CD4-positive, alpha-beta T cell treated with Interleukin-15 for 1 hour (primary cell): ENCODE data around the gene RAD51AP1.

Experiments used
- DNase-seq: peaks from one replicate; pipeline ENCODE4 v3.0.0-alpha.2; 2020

Gene RAD51AP1

GRCh38 chr12:4552191-4552590, 13.5 kb downstream of the RAD51AP1 start:
- DNase-seq, result no peak

DNA sequence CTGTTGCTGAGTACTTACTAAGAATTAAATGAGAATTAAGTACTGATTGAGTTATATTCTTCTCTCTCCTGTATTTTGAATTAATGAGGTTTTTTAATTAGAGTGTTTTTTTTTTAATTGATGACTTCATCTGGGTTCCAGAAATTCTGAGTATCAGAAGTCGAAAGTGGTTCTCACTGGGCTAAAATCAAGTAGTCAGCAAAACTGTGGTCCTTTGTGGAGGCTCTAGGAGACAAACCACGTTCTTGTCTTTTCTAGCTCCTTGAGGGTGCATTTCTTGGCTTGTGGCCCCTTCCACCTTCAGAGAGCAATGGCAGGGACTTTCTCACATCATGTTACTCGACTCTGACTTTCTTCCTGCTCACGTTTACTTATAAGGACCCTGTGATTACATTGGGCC, 15.3 kb downstream of the RAD51AP1 start:
- no peak for DNase-seq

- DNase-seq, result no peak
Measured at GRCh38 chr12:4555804-4556203, 17.1 kb downstream of the RAD51AP1 start.

DNA sequence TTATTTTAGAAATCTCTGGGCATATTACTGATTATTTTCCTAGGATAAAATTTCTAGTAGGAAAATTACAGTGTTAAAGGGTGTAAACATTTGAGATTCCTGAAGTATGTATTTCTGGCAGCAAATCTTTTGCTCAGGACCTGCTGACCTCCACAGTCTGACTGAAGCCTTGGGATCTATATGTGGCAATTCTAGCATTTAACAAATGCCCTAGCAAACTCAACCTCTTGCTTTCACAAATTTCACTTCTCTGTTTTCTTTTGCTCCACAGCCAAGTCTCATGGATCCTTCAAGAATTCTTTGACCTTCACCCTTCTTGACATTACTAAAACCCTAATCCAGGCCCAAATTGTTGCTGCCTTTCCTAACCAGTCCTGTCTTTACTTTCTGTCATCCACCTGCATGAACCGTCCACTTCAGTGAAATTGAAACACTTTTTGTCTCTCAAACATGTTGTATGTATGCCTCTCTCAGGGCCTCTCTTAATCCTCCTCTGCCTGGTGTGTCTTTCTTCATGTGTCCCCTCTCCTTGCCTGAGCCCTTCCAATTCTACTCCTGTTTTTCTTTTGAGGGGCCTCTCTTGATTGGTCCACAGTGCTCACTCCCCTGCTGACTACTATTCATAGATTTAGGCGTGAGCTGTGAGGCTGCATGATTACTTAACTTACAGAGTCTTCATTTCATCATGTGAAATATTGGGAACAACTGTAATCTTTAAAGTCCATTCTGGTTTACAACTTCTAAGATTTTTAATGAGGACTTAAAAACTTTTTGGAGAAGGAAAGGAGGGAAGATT, 18.2 kb downstream of the RAD51AP1 start:
- DNase-seq, result no peak

DNA sequence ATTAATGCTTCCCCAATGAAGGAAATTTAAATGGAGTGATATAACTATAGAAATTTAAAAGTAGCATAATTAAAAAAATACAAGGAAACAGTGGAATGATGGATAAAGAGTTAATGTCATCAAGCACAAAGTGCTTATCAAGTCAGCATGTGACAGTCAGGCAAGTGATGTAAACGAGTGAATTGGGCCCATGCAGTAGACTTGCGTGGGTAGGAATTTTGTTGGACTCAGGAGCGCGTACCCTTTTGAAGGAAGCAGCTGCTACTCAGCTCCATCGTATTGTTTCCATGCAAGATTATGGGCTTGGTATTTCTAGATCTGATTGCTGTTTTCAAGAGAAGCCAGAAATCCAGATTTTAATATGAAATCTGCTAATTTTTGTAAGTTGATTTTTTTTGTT, 18.9 kb downstream of the RAD51AP1 start:
- no peak for DNase-seq

DNA sequence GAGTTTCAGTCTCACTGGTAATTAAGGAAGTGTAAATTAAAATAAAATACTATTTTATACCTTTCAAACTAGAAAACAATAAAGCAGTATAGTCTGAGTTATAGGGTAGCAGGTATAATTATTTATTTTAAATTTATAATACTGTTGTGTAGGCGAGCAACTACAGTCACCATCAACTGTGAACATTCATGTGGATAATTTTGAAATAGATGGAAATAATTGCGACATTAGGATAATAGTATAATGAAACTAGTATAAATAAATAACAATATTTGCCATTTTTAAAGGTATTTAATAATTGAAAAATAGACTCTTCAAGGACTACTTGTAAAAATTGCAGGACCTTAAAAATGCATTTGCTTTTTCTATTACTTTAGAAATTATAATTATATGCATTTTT, 19.5 kb downstream of the RAD51AP1 start:
- no peak for DNase-seq

GRCh38 chr12:4562034-4562657, 23.5 kb downstream of the RAD51AP1 start, which contains the start of gene DYRK4:
TSS of gene DYRK4 (plus strand) at chr12:4562208. CDS start at chr12:4562246, 38 bp downstream.
- DNase-seq, result peak; percentile 28

GRCh38 chr12:4563336-4563735, 24.6 kb downstream of the RAD51AP1 start:
- DNase-seq, result no peak

- no peak for DNase-seq
Measured at GRCh38 chr12:4564818-4565217, 26.1 kb downstream of the RAD51AP1 start.

DNA sequence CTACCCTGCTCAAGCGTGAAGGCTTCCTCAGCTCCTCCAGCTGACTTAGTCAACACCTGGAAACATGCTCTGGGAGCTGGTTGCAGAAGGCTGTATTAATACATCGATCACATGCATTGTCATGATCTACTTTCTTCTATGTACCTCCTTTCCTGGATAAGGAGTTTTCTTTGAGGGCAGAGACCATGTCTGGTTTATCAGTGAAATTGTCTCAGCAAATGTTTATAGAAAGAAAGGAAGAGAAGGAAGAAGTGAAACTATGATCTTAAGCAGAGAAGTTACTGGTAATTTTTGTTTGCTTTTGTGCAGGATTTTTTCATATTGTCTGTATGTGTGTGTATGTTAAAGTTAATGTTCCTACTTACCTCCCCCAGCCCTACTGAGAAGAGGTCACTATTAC, 27.8 kb downstream of the RAD51AP1 start:
- DNase-seq, result no peak

GRCh38 chr12:4567073-4567881, 28.6 kb downstream of the RAD51AP1 start:
- DNase-seq, result no peak

DNA sequence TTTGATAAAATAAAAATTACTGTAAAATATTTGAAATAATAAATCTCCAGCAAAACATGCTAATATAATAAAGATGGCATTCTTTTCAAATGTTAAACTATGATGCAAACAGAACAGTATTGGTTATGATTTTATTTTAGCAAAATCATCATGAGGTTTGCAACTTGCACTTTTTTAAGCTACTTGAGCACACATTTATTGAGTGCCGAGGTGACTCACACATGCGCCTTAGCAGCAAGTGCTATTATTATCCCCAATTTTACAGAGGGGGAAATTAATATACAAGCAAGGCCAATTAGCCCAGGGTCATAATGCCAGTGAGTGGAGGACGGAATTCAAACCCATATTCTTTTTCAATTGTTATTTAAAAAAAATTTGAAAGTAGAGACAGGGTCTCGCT, 30.6 kb downstream of the RAD51AP1 start:
- no peak for DNase-seq

DNA sequence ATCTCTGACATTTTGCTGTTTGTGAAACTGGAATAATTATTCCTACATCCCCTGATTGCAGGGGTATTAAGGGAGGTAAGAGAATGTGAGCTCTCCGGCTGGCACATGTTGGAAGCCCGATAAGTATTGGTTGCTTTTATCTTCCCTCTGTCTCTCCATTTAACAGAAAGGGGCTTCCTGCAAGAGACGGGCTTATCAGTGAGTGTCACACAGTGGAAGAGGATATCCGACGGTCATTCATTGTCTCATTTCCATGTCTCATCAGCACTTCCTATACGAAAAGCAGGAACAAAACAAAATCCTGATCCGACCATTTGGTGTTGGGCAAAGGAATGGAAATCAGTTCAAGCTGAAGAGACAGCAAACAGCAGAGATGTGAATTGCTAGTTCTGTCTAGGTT, 34.0 kb downstream of the RAD51AP1 start:
- no peak for DNase-seq

- DNase-seq, result no peak
Measured at GRCh38 chr12:4579305-4580102, 40.8 kb downstream of the RAD51AP1 start.

DNA sequence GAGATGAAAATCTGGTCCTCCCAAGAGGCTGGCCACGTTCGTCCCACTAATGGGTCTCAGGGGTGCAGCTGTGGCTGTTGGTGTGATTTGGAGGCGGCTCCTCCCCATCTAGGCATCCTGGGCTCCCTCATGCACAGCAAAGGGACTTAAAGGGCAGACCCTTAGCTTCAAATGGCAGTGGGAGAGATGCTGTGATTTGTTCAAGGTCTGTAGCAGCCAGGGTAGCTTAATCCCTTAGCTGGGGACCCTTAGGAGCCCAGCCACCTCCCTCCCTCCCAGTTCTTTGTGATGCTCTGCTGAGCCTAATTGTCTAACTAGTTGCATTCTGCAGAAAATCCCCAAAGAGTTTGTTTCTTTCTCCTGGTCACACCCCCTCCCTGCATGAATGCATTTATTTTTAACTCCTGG, 41.6 kb downstream of the RAD51AP1 start:
- DNase-seq, result no peak

DNA sequence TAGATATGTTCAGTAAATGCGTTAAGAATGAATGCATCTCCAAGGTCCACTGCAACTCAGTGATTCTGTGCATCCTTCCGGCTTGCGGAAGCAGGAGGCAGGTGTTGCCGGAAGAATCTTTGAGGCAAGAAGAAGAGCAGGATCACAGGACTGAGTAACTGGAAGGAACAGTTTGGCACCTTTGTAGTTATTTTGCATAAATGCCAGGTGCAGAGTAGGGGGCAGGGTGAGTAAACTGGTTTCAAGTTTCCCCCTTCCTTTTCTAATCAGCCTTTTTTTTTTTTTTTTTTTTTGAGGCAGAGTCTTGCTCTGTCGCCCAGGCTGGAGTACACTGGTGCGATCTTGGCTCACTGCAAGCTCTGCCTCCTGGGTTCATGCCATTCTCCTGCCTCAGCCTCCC, 45.6 kb downstream of the RAD51AP1 start:
- no peak for DNase-seq

DNA sequence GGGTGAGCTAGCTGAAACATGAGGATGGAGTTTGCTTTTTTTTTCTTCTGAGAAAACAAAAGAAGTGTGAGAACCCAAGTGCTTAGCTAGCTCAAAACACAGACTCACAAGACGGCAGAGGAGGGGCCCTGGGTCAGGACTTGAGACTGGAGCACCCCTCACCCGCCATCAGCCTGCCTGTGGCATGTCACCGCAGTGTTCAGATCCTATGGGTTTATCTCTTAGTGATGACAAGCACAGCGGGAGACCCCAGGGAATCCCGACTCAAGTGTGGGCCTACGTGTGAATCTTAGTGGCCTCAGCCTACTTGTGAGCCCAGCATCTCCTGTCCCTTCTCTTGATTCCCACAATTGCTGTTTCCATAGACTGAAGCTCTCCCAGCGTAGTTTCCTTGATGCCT, 46.2 kb downstream of the RAD51AP1 start:
- DNase-seq, result no peak

- DNase-seq, result no peak
Measured at GRCh38 chr12:4586500-4586899, 47.8 kb downstream of the RAD51AP1 start.

GRCh38 chr12:4587108-4587507, 48.4 kb downstream of the RAD51AP1 start:
- DNase-seq, result no peak

DNA sequence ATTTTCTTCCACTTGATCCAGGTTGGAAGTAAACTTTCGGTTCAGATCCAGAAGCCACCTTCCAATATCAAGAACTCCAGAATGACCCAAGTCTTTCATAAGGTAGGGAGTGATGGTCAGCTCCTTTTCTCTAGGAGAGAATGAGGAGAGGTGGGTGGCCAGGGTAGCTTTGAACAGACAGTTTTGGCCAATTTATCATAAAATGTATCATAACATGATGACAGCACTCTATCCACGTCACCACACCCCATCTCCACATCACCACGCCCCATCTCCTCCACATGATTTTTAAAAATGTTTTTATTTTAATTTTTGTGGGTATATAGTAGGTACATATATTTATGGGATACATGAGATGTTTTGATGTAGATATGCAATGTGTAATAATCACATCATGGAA, 50.2 kb downstream of the RAD51AP1 start:
- no peak for DNase-seq

DNA sequence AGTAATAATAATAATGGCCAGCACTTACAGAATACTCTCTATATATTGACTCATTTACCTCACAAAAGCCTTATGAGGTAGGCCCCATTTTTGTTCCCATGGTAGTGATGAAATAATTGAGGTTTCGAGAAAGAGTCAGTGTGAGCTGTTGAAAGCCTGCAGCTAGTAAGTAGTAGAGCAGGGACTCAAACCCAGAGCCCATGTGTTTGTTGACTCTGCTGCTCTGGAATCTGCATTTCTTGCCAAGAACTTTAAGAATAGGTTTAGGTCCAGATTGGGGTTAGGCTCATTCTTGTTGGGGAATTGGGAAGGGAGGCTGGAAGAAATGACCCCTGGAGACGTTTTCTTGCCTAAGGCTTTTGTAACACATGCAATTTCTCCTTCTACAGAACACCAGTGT, 51.3 kb downstream of the RAD51AP1 start:
- DNase-seq, result no peak

GRCh38 chr12:4591180-4591687, 52.5 kb downstream of the RAD51AP1 start:
- DNase-seq, result no peak

GRCh38 chr12:4595881-4596280, 57.2 kb downstream of the RAD51AP1 start:
- no peak for DNase-seq
